GM18502 (cell line): ENCODE measurements around the gene TCEAL7.

Experiments
- ATAC-seq: cut with Tn5 transposase; IDR thresholded peaks from one replicate; pipeline ENCODE4 v1.9.1; 2021; ENCODE audit warnings: mild to moderate bottlenecking; ENCODE audit not compliant: unreplicated experiment, poor library complexity

Gene TCEAL7

DNA sequence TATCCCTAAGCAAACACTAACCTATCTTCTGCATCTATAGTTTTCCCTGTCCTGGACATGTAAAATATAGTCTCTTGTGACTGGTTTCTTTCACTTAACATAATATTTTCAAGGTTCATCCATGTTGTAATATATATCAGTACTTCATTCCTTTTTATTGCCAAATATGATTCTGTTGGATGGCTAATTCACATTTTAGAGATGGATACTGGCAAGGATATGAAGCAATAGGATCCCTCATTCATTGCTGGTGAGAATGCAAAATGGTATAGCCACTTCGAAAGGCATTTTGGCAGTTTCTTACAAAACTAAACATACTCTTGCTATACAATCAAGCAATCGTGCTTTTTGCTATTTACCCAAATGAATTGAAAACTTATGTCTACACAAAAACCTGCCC is 33.0 kb downstream of the TCEAL7 start:
- no peak for ATAC-seq

DNA sequence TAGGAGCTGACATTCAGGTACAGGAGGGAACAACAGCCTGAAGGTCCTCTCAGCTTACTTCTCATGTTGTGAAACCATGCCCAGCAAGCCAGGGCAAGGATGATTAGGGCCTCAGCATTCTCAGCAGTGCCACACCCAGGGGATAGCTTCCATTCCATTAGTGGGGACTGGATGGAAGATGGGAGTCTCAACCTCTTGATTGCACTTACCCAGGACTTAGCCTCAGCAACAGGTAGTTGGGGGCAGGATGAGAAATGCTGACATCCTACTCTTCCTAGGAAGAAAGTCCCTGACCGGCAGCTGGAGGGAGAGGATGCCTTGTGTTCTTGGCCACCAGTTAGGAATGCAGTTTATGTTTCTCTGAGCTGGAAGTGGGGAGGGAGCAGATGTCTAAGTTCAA is 37.5 kb downstream of the TCEAL7 start:
- no peak for ATAC-seq

DNA sequence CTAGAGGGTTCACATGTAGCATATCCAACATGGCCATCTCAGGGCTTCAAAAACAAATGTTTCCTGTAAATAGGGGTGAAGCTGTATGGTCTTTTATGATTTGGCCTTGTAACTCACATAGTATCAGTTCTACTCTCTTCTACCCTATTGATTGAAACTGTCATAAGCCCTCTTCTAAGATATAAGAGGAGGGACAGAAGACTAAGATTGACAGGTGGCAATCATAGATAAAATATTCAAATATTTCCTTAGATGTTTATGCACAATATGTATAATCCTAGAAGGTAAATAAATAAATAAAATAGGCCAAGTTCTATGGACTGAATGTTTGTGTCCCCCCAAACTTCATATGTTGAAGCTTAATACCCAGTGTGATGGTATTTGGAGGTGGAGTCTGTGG is 39.4 kb downstream of the TCEAL7 start:
- no peak for ATAC-seq

DNA sequence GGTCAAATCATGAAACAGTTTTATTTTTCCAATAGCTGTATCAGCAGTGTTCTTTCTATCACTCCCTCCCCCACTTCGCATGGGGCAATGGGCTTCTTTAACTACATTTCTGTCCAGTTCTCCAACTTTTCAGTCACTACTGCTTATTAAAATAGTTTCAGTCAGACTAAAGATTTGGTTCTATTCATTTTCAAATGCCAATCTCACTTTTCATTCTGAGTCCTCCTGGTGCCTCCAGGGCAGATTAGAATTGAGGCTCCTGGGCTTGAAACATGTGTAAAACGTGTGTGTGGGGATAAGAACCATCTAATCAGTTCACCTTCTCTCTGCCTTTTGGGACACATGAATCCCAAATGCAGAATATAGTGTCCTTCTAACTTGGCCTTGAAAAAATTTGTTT is 42.8 kb downstream of the TCEAL7 start:
- ATAC-seq = no peak

DNA sequence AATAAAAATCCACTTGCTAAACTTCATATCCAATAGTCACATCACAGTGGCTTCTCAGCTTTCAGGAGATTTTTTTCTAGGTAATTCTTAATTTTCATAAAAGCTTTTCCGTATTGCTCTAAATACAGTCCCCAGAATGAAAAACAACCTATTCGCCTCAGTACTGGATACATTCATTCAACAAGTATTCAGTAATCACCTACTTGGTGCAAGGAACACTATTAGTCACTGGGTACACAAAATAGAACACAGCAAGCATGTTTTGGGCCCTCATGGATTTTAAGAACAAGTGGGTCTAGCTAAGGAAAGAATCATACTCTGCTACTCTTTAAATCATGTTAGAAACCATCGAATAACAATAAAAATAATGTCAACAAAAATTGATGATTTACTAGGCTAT is 43.5 kb downstream of the TCEAL7 start:
- ATAC-seq = no peak

DNA sequence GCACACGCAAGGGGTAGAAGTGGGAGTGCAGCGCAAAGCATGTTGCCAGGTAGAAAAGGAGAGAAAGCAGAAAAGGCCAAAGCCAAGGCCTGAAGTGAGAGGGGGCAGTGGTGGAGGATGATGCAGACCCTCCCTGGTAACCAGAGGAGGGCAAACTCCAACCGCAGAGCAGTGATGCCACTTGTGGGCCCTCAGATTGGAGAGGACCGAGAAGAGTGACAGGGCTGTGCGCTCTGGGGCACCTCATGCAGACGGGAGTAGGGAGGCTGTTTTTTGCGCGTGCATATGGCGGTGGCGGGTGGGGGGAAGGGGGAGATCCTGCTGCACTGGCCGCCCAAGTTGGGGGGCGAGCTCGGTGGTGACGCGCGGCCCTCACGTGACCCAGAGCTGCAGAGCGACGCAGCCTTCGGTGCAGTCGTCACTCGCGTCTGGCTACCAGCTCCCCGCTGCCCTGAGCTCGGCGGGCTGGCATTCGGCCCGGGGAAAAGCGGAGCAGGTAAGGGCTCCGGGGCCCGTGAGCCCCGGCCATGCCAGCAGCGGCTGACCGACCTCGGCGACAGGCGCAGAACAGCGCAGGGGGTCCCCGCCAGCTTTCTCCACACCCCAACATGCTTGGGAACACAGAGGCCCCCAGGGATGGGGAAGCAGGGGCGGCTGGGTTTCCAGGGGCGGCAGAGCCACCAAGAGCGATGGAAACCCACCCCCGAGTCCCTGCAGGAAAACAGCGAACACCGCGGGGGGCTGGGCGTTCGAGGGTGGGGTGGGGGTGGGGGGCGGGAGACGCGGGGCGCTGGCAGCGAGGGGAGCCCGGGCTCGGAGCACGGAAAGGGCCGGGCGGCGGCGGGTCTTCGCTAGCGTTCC is 46.3 kb downstream of the TCEAL7 start, which contains the start of gene BEX3:
BEX3 (plus strand) TSS at position 421 of the 861 bp plus-strand sequence. CDS start 984 bp downstream, outside the sequence.
- ATAC-seq = no peak

DNA sequence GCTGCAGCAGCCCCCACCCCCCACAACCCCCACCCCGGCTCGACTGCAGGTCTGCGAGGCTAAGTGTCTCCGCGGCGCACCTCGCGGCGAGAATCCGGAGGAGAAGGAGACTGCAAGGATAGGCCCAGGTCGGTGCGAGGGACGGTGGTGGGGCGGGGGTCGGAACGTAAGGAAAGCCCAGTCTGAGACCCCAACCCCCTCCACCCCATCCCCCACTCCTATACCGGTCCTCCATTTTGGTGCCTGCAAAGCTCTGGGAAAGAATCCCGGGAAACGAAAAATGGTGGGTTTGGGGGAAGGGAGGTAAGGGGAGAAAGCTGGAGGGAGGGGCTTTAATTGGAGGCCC is 46.9 kb downstream of the TCEAL7 start:
- ATAC-seq = no peak

DNA sequence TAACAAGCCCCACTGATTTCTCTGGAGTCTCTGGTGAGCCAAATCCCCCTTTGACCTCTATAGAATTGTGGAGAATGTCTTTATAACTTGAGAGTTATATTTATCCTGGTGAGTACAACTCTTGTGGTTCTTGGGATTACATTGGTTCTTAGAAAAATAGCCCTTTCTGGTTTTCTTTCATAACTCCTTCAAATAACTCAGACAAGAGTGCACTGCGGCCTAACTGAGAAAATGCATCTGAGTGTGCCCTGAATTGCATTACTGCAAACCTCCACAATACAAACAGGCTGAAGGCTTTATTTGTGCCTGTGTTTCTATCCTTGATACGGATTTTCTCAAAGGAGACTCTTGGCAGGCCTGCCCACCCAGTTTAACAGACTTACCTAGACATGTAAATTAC is 49.0 kb downstream of the TCEAL7 start:
- ATAC-seq = no peak
